Ovary (tissue), 3 donors: ENCODE measurements around the gene ARHGEF10L.

ENCODE experiments used
- CTCF ChIP-seq, 3 donors: fragments of 450-650 bp in 2 of 3; fragments of 200-600 bp in 1 of 3; IDR thresholded peaks; one replicate each; pipeline versions ENCODE4 v1.5.1 to v1.8.0; 2016 to 2022; ENCODE audit warnings: antibody characterized with exemption in 3 of 3, mild to moderate bottlenecking in 1 of 3
- EP300 ChIP-seq: sonication (generic); formaldehyde crosslinking; IDR thresholded peaks from one replicate; pipeline ENCODE4 v1.6.1; 2017; ENCODE audit warnings: antibody characterized with exemption
- POLR2A ChIP-seq: fragments of 450-650 bp; IDR thresholded peaks from one replicate; pipeline ENCODE4 v1.6.1; 2017; ENCODE audit warnings: antibody characterized with exemption, mild to moderate bottlenecking, moderate library complexity
- donor health status: DM: no; HTN: no; CAD: no.

GRCh38 chr1:17584539-17584938 lies 45.0 kb downstream of the ARHGEF10L start:
- TF ChIP-seq POLR2A, result no peak
- TF ChIP-seq CTCF (IDR thresholded peaks at IDR 0.05), result no peak
- TF ChIP-seq EP300, result no peak
